Large intestine (tissue), 3 donors: Measurements from ENCODE around the gene IL31. TPM values are rescaled to one million over a fixed set of nuclear protein-coding genes. Genes with fewer than 3 reads are reported as not detected.
A peak's percentile ranks its signal among the peaks of the same experiment; 100 is the strongest.

Source experiments
- DNase-seq, 2 donors: peaks; one replicate each; pipeline versions ENCODE4 v3.0.0 to v3.0.0-alpha.2; 2013
- H3K27ac ChIP-seq: one replicate; pipeline ENCODE4 v1.5.1; 2013; ENCODE audit warnings: low read length
- H3K27me3 ChIP-seq: 2 replicates; pipeline ENCODE4 v1.6.1; 2013; ENCODE audit warnings: low read length; ENCODE audit not compliant: control insufficient read depth, insufficient read depth
- H3K36me3 ChIP-seq: 2 replicates; pipeline ENCODE4 v1.6.1; 2013; ENCODE audit warnings: low read length; ENCODE audit not compliant: control insufficient read depth, insufficient read depth
- H3K4me1 ChIP-seq: one replicate; pipeline ENCODE4 v1.6.1; 2013; ENCODE audit warnings: low read length; ENCODE audit not compliant: control insufficient read depth, insufficient read depth
- H3K4me3 ChIP-seq: one replicate; pipeline ENCODE4 v1.5.1; 2013; ENCODE audit warnings: low read length
- H3K9me3 ChIP-seq: one replicate; pipeline ENCODE4 v1.6.1; 2013; ENCODE audit warnings: mild to moderate bottlenecking, low read depth, low read length, moderate library complexity; ENCODE audit not compliant: control insufficient read depth
- WGBS: methylation state at CpG from one replicate; pipeline ENCODE4 v1.1.5; 2013; ENCODE audit warnings: low lambda C conversion rate; ENCODE audit not compliant: insufficient coverage; 5-methylcytosine and 5-hydroxymethylcytosine counted together
- polyA plus RNA-seq: library from polyadenylated mRNA; unstranded; fragments of 120-200 nt; gene quantifications from one replicate; pipeline ENCODE4 v1.2.1, GENCODE V29; 2013

IL31 gene
- polyA plus RNA-seq, 1 donor: not detected

DNA sequence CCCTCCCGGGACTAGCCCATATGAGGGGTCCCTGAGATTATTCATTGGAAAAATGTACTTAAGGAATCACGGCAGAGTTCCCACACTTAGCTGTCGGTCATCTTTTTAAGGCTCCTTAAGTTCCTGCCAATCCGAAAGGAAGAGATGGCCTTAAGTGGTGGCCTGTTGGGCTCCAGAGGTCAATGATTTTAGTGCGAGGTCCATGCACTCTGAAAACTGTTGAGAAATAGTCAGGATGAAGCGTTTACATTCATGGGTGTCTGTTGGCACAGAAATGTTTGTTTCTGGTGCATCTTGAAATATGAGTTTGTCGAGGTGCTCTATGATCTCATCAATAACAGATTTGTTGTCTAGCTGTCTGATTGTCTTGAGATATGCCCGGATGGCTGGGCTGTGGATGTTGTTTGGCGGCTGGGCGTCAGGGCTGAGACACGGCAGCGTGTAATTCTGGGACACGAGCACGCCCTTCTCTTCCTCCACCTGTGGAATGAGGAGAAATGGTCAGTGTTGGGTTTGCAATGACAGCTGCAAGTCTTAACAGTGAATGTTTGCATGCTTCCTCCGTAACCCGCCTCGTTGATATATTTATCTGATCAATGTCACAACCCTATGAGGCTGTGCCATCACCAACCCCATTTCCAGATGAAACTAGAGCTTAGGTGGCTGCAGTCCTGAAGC, 1.6 kb downstream of the IL31 start:
- Histone ChIP-seq H3K36me3 (no peaks in the 10 kb centered on the region), H3K4me3 (no peak overlapping the region), H3K27me3 (no peaks in the 10 kb centered on the region), H3K4me1 (peaks cover 8% of the 10 kb centered on the region), H3K9me3 (no peaks in the 10 kb centered on the region), H3K27ac (no peak overlapping the region)
- no peak for DNase-seq
- no CpG with 5 or more reads among the region's 17 CpGs for WGBS

- no peak overlapping the region for H3K27ac ChIP-seq
These were observed 2.6 kb downstream of the IL31 start for GRCh38 chr12:122171399-122171798.

DNA sequence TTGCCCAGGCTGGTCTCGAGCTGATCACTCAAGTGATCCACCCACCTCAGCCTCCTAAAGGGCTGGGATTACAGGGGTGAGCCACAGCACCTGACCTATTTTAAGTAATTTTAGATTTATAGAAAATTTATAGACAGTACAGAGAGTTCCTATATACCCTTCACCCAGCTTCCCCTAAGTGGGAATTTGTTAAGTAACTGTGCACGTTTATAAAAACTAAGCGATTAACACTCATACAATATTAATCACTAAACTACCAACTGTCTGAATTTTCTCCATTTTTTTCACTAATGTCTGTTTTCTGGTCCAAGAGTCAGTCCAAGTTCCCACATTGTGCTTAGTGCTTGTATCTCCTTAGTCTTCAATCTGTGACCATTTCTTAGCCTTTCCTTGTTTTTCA, 5.5 kb downstream of the IL31 start:
- 100% methylated on average over 2 of the region's 3 CpGs for WGBS
- no peak for DNase-seq
- H3K9me3 ChIP-seq: no peaks in the 10 kb centered on the region

More at GRCh38 chr12:122171399-122171798, 2.6 kb downstream of the IL31 start:
- Histone ChIP-seq H3K4me3 (no peak overlapping the region), H3K9me3 (no peaks in the 10 kb centered on the region), H3K4me1 (peaks cover 11% of the 10 kb centered on the region), H3K36me3 (no peaks in the 10 kb centered on the region), H3K27me3 (no peaks in the 10 kb centered on the region)
- no peak for DNase-seq
- 100% methylated on average over 2 of the region's 5 CpGs for WGBS

DNA sequence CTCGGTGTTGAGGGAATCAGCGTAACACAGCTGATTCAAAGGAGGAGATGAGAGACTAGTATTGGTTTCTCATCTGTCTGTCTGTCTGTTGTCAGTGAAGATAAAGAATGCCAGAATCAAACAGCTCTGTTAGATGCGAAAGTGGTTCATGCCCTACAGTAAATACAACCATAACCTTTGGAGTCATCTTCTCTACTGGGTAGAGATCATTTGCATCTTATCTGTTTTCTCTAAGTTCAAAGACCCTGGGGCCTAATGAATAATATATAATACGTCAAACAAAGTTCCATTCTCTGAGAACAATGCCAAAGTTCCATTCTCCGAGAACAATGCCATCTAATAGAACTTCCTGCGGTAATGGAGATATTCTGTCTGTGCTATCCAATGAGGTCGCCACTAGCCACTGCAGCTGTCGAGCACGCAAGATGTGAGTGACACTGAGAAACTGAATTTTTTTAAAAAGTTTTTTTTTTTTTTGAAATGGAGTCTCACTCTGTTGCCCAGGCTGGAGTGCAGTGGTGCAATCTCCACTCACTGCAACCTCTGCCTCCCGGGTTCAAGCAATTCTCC, 6.6 kb downstream of the IL31 start:
- WGBS: no CpG with 5 or more reads among the region's 10 CpGs
- peak in 1 of 2 donors; percentile 81 for DNase-seq

More for the DNA sequence above, 5.5 kb downstream of the IL31 start:
- Histone ChIP-seq H3K36me3 (no peaks in the 10 kb centered on the region), H3K4me1 (peaks cover 11% of the 10 kb centered on the region), H3K4me3 (no peak overlapping the region), H3K27me3 (no peaks in the 10 kb centered on the region), H3K27ac (no peak overlapping the region)

GRCh38 chr12:122166422-122167349, 7.3 kb downstream of the IL31 start:
- no peak overlapping the region for H3K27ac ChIP-seq
- H3K4me1 ChIP-seq: peaks cover 11% of the 10 kb centered on the region
- 83% methylated on average over 1 of the region's 22 CpGs for WGBS
- H3K27me3 ChIP-seq: no peaks in the 10 kb centered on the region
- H3K4me3 ChIP-seq: no peak overlapping the region
- no peak for DNase-seq
- H3K9me3 ChIP-seq: no peaks in the 10 kb centered on the region
- H3K36me3 ChIP-seq: no peaks in the 10 kb centered on the region

More for the DNA sequence above, 6.6 kb downstream of the IL31 start:
- Histone ChIP-seq H3K36me3 (no peaks in the 10 kb centered on the region), H3K27ac (no peak overlapping the region), H3K27me3 (no peaks in the 10 kb centered on the region), H3K4me1 (peaks cover 11% of the 10 kb centered on the region), H3K9me3 (no peaks in the 10 kb centered on the region), H3K4me3 (no peak overlapping the region)

GRCh38 chr12:122162976-122163375, 11.0 kb downstream of the IL31 start:
- H3K36me3 ChIP-seq: no peaks in the 10 kb centered on the region
- H3K27ac ChIP-seq: no peak overlapping the region
- H3K9me3 ChIP-seq: no peaks in the 10 kb centered on the region
- 75% methylated on average over 1 of the region's 3 CpGs for WGBS
- H3K4me1 ChIP-seq: peaks cover 11% of the 10 kb centered on the region
- DNase-seq: no peak
- H3K27me3 ChIP-seq: no peaks in the 10 kb centered on the region
- H3K4me3 ChIP-seq: no peak overlapping the region

GRCh38 chr12:122161682-122162081, 12.3 kb downstream of the IL31 start:
- no peak overlapping the region for H3K27ac ChIP-seq
- peaks cover 3% of the 10 kb centered on the region for H3K4me1 ChIP-seq
- H3K36me3 ChIP-seq: no peaks in the 10 kb centered on the region
- no peak overlapping the region for H3K4me3 ChIP-seq
- no peaks in the 10 kb centered on the region for H3K27me3 ChIP-seq
- WGBS: 83% methylated on average over 2 of the region's 8 CpGs
- H3K9me3 ChIP-seq: no peaks in the 10 kb centered on the region
- no peak for DNase-seq

DNA sequence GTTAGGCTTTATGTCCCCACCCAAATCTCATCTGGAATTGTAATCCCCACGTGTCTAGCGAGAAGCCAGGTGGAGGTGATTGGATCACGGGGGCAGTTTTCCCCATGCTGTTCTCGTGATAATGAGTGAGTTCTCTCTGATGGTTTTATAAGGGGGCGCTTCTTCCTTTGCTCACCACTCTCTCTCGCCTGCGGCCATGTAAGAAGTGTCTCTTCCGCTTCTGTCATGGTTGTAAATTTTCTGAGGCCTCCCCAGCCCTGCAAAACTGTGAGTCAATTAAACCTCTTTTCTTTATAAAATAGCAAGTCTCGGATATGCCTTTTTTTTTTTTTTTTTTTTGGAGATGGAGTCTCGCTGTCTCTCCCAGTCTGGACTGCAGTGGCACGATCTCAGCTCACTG, 13.3 kb downstream of the IL31 start:
- no peaks in the 10 kb centered on the region for H3K36me3 ChIP-seq
- no peaks in the 10 kb centered on the region for H3K27me3 ChIP-seq
- WGBS: no CpG with 5 or more reads among the region's 11 CpGs

DNA sequence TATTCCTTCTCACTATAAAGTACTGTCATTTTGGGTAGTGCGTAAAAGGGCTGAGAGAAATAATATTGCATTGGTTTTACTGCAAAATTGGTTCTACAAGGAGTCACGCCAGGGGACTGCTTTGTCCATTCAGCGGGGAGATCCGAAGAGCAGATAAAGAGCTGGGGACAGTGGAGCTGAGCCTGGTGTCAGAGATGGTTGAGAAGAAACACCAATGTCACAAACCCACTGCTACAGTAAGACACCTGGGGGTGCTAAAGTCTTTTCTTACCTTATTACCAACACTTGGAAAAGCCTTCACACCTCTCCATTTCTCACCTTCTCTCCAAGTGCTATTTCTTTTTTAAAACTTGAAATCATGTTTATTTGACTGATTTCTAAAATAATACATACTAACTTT, 14.1 kb downstream of the IL31 start:
- WGBS: no CpG with 5 or more reads among the region's 4 CpGs
- Histone ChIP-seq H3K4me3 (no peak overlapping the region), H3K4me1 (no peaks in the 10 kb centered on the region), H3K27me3 (no peaks in the 10 kb centered on the region), H3K36me3 (no peaks in the 10 kb centered on the region), H3K27ac (no peak overlapping the region), H3K9me3 (no peaks in the 10 kb centered on the region)
- no peak for DNase-seq

More for the DNA sequence above, 13.3 kb downstream of the IL31 start:
- no peak overlapping the region for H3K4me3 ChIP-seq
- H3K4me1 ChIP-seq: no peaks in the 10 kb centered on the region
- H3K27ac ChIP-seq: no peak overlapping the region
- H3K9me3 ChIP-seq: no peaks in the 10 kb centered on the region
- DNase-seq: no peak

DNA sequence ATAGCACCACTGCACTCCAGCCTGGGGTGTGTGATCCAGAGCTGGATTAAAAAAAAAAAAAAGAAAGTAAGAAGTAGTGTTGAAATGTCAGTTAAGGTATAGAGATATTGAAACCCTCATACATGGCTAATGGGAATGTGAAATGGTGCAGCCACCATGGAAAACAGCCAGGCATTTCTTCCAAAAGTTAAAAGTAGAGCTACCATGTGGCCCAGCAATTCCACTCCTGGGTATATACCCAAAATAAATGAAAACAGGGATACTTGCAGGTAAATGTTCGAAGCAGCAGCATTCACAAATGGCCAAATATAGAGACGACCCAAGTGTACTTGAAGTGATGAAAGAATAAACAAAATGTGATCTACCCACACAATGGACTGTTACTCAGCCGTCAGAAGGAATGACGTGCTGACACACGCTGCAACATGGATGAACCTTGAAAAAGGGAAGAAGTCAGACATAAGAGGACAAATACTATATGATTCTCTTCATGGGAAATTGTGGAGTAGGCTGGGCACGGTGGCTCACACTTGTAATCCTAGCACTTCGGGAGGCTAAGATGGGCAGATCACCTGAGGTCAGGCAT, 15.2 kb downstream of the IL31 start:
- Histone ChIP-seq H3K4me1 (no peaks in the 10 kb centered on the region), H3K9me3 (no peaks in the 10 kb centered on the region), H3K36me3 (no peaks in the 10 kb centered on the region), H3K4me3 (no peak overlapping the region), H3K27me3 (no peaks in the 10 kb centered on the region), H3K27ac (no peak overlapping the region)
- DNase-seq: no peak
- WGBS: 87% methylated on average over 3 of the region's 7 CpGs
